Skeletal muscle satellite cell (primary cell): ENCODE measurements around the gene SUSD1.

Experiments
- H3K27me3 ChIP-seq: 2 replicates; pipeline ENCODE4 v1.7.0; 2013; ENCODE audit warnings: low read length; ENCODE audit not compliant: control insufficient read depth, insufficient read depth
- H3K36me3 ChIP-seq: 2 replicates; pipeline ENCODE4 v1.7.0; 2013; ENCODE audit warnings: mild to moderate bottlenecking, control low read depth, low read length; ENCODE audit not compliant: insufficient read depth
- H3K4me1 ChIP-seq: 2 replicates; pipeline ENCODE4 v1.7.0; 2013; ENCODE audit warnings: low read length; ENCODE audit not compliant: control insufficient read depth, insufficient read depth
- H3K4me2 ChIP-seq: 2 replicates; pipeline ENCODE4 v1.7.0; 2013; ENCODE audit warnings: mild to moderate bottlenecking, low read length
- H3K4me3 ChIP-seq: 2 replicates; pipeline ENCODE4 v1.7.0; 2013; ENCODE audit warnings: low read length
- H3K9ac ChIP-seq: 2 replicates; pipeline ENCODE4 v1.7.0; 2013; ENCODE audit warnings: mild to moderate bottlenecking, low read depth, low read length, moderate library complexity
- H3K9me3 ChIP-seq: replicated peaks from 2 replicates; pipeline ENCODE4 v1.7.0; 2013; ENCODE audit warnings: mild to moderate bottlenecking, control low read depth, low read length

Gene SUSD1

DNA sequence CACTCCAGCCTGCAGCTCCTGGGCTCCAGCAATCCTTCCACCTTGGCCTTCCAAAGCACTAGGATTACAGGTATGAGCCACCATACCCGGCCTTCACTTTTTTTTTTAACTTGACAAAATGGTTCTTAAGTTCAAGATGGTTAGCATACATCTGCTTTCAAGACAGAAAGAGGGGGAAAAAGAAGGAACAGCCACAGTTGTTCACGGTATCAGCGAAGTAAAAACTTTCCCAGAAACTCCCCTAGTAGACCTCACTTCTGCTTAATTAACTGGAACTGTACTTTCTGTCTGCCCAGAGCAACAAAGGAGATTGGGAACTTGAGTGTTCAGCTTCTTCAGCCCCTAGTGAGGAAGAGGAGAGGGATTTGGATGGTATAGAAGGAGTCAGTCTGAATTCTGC, 161.8 kb downstream of the SUSD1 start:
- Histone ChIP-seq H3K9me3 (no peaks in the 10 kb centered on the region), H3K9ac (peak overlapping the region; percentile 70), H3K36me3 (no peaks in the 10 kb centered on the region), H3K27me3 (no peaks in the 10 kb centered on the region), H3K4me1 (peaks cover 44% of the 10 kb centered on the region), H3K4me2 (no peak overlapping the region), H3K4me3 (no peak overlapping the region)

DNA sequence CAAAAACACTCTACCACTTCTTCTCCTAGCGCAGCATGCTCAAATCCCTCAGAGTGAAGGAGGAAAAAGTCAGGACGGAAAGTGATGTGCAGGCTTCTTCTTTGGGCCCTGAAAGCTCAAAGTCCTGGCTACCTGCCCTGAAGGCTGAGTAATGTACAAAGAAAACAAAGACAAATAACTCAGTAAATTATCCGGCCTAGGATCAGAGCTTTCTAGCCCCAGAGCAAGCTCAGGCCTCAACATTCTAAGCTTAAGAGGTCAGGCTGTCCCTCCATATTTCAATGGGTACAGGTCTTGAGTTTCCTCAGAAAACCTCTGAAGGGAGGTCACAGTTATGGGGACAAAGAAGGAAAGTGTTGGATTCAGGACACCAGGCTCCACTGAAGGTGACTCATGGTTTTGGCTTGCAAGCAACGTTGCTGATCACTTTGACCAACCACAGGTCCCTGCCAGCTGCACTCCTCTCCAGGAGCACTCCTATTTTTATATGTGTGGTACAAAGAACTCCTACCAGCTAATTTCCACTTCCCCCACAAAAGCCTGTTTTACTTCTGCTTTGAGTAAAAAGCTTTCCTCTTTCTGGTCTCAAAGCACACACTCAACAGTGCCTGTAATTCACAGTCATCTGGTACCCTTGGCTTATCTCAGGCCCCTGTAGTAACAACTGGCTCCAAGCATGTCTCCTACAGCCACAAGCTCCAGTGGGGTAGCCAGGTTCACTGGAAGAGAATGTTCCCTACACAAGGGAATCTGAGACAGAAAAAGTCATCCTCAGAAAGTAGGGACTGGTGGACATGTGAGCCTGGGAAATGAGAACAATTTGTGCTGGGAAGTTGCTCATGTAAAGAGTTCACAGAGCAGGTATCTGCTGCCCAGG, 162.8 kb downstream of the SUSD1 start:
- H3K4me2 ChIP-seq = peak overlapping the region; percentile 33
- no peaks in the 10 kb centered on the region for H3K27me3 ChIP-seq
- H3K9me3 ChIP-seq = no peaks in the 10 kb centered on the region
- H3K36me3 ChIP-seq = no peaks in the 10 kb centered on the region
- H3K4me1 ChIP-seq = peaks cover 44% of the 10 kb centered on the region
- peak overlapping the region; percentile 14 for H3K4me3 ChIP-seq
- peak overlapping the region; percentile 70 for H3K9ac ChIP-seq

DNA sequence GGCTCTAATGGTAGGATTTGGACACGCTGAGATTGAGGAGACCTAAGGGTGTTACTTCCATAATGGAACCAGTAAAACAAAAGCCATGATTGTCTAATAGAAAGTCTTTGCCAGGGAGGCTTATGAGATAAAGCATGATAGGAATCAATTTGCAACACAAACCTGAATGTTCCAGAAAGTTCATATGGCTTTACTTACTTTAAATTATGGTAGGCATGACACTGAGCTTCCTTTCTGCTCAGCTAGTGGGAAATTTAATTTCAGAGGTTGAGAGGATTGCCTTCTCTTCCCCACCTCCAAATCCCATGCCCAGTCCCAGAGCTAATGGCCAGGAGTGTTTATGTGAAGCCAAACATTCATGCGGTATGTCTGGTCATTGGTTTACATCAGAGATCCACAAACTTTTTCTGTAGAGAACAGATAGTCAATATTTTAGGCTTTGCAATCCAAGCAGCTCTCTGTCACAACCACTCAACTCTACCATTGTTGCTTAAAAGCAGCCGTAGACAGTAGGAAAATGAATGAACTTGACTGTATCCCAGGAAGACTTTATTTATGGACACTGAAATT, 164.0 kb downstream of the SUSD1 start:
- H3K27me3 ChIP-seq = no peaks in the 10 kb centered on the region
- H3K4me3 ChIP-seq = no peak overlapping the region
- peaks cover 49% of the 10 kb centered on the region for H3K4me1 ChIP-seq
- no peak overlapping the region for H3K4me2 ChIP-seq
- H3K9ac ChIP-seq = no peak overlapping the region
- no peaks in the 10 kb centered on the region for H3K36me3 ChIP-seq
- H3K9me3 ChIP-seq = no peaks in the 10 kb centered on the region

DNA sequence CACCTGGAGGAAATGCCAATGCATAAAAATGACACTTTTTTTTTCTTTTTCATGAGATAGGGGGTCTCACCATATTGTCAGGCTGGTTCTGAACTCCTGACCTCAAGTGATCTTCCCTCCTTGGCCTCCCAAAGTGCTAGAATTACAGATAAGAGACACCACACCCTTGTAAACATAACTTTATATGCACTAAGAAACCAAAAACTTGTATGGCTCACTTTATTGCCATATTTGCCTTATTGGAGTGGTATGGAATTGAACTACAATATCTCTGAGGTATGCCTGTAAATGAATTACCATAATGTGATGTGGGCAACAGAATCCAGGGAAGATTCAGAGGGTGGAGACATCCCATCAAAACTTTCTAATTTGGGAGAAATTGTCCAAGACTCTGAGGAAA, 164.6 kb downstream of the SUSD1 start:
- Histone ChIP-seq H3K9me3 (no peaks in the 10 kb centered on the region), H3K9ac (no peak overlapping the region), H3K4me2 (no peak overlapping the region), H3K36me3 (no peaks in the 10 kb centered on the region), H3K4me3 (no peak overlapping the region), H3K27me3 (no peaks in the 10 kb centered on the region), H3K4me1 (peaks cover 49% of the 10 kb centered on the region)

DNA sequence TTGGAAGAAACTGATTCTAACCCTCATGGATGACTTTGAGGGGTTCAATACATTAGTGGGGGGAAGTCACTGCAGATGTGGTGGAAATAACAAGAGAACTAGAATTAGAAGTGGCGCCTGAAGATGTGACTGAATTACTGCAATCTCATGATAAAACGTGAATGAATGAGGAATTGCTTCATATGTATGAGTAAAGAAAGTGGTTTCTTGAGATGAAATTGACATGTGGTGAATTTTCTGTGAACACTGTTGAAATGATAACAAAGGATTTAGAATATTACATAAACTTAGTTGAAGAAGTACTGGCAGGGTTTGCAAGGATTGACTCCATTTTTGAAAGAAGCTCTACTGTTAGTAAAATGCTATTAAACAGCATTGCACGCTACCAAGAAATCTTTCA, 165.4 kb downstream of the SUSD1 start:
- no peak overlapping the region for H3K9ac ChIP-seq
- H3K4me3 ChIP-seq = no peak overlapping the region
- H3K36me3 ChIP-seq = no peaks in the 10 kb centered on the region
- H3K27me3 ChIP-seq = no peaks in the 10 kb centered on the region
- H3K9me3 ChIP-seq = no peaks in the 10 kb centered on the region
- H3K4me2 ChIP-seq = no peak overlapping the region
- H3K4me1 ChIP-seq = peaks cover 49% of the 10 kb centered on the region

DNA sequence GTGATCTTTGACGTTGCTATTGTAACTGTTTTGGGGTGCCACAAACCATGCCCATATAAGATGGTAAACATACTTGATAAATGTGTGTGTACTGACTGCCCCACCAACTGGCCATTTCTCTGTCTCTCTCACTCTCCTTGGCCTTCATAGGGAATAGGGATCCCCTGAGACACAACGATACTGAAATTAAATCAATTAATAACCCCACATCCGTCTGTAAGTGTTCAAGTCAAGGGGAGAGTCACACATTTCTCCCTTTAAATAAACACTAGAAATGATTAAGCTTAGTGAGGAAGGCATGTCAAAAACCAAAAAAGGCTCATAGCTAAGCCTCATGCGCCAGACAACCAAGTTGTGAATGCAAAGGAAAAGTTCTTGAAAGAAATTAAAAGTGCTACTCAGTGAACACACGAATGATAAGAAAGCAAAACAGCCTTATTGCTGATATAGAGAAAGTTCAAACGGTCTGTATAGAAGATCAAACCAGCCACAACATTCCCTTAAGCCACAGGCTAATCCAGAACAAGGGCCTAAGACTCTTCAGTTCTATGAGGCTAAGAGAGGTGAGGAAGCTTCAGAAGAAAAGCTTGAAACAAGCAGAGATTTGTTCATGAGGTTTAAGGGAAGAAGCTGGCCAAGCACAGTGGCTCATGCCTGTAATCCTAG, 167.4 kb downstream of the SUSD1 start:
- H3K9me3 ChIP-seq = no peaks in the 10 kb centered on the region
- H3K36me3 ChIP-seq = no peaks in the 10 kb centered on the region
- no peak overlapping the region for H3K4me3 ChIP-seq
- no peak overlapping the region for H3K9ac ChIP-seq
- H3K4me2 ChIP-seq = no peak overlapping the region
- peaks cover 43% of the 10 kb centered on the region for H3K4me1 ChIP-seq
- no peaks in the 10 kb centered on the region for H3K27me3 ChIP-seq

DNA sequence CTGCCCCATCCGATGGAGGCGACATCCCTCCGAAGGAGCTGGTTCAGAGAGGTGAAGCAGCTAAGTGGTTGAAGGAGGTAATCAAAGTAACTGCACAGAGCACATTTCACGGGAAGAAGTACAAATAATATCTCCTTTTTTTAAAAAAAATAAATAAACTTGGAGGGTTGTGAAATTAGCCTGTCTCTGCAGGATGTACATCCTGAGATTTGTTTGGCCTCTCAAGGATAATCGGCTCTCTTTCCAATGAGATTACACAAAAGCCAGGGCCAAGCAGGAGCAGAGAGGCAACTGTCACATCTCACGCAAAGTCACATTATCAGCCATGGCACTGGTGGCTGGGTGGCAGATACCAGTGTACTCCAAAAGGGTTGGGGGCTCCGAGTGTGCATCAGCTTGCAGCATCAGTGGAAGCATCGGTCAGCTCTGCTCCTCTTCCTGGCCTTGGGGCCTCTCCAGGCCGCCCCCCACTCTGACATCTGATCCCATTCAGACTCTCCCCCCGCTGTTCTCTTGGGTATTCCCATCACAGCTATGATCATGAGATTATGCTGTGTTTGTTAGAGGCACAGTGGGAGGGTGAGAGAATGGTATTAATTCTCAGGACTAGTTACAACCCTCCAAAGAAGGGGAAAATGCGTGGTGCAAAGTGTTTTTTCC, 168.6 kb downstream of the SUSD1 start:
- no peak overlapping the region for H3K4me2 ChIP-seq
- no peaks in the 10 kb centered on the region for H3K9me3 ChIP-seq
- no peak overlapping the region for H3K4me3 ChIP-seq
- no peaks in the 10 kb centered on the region for H3K36me3 ChIP-seq
- H3K9ac ChIP-seq = no peak overlapping the region
- peaks cover 35% of the 10 kb centered on the region for H3K4me1 ChIP-seq
- no peaks in the 10 kb centered on the region for H3K27me3 ChIP-seq

DNA sequence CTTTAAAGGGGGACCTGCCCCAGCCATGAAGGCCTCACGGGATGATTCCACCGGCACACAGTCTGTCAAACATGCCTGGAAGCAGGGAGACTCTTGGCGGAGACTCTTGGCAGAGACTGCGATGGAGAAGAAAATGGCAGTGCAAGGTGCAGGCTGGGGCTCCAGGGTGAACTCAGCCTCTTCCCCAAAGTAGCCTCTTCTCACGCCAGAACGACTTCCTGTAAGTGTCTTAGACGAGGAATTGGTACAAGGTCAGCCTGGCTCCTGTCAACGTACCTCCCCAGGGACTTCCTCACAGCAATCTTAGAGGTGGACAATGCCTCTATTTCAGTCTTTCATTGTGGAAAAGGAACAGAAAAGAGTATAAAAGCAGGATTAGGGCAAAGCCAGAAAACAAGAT, 169.2 kb downstream of the SUSD1 start:
- peaks cover 30% of the 10 kb centered on the region for H3K4me1 ChIP-seq
- no peak overlapping the region for H3K9ac ChIP-seq

DNA sequence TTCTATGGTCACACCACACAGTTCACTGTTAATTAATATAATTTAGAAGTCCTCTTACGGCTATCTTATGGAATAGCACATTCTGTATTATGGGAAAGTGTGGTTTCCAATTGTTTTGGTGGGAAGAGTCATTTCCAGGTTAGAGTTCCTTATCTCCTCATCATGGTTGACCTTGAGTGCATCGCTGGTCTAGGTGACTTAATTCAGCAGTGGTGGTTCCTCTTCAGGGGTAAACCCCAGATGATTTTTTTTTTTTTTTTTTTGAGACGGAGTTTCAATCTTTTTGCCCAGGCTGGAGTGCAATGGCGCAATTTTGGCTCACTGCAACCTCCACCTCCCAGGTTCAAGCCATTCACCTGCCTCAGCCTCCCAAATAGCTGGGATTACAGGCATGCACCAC, 171.6 kb downstream of the SUSD1 start:
- Histone ChIP-seq H3K36me3 (no peaks in the 10 kb centered on the region), H3K9ac (no peak overlapping the region), H3K9me3 (no peaks in the 10 kb centered on the region), H3K4me3 (no peak overlapping the region), H3K4me2 (no peak overlapping the region), H3K27me3 (no peaks in the 10 kb centered on the region), H3K4me1 (peaks cover 17% of the 10 kb centered on the region)

More for the DNA sequence above, 169.2 kb downstream of the SUSD1 start:
- no peaks in the 10 kb centered on the region for H3K27me3 ChIP-seq
- H3K4me2 ChIP-seq = no peak overlapping the region
- H3K36me3 ChIP-seq = no peaks in the 10 kb centered on the region
- no peak overlapping the region for H3K4me3 ChIP-seq
- H3K9me3 ChIP-seq = no peaks in the 10 kb centered on the region

DNA sequence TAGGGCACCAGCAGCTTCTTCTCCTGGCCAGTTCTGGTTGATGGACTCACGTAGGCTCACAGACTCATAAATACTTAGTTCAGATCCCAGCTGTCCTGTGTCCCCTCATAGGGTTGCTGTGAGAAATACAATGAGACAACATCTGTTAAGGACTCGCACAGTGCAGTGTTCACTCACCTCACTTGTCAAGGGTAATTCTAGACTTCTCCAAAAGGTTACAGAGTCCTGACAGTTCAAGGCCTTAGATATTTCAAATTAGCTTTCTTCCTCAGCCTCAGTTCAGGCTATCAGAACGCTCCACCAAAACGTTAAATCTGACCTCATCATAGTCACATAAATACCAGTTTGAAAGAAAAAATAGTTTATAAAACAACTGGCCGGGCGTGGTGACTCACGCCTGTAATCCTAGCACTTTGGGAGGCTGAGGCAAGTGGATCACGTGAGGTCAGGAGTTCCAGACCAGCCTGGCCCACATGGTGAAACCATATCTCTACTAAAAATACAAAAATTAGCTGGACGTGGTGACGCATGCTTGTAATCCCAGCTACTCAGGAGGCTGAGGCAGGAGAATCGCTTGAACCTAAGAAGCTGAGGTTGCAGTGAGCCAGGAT, 172.1 kb downstream of the SUSD1 start:
- Histone ChIP-seq H3K4me3 (no peak overlapping the region), H3K36me3 (no peaks in the 10 kb centered on the region), H3K9ac (peak overlapping the region; percentile 66), H3K9me3 (no peaks in the 10 kb centered on the region), H3K27me3 (no peaks in the 10 kb centered on the region), H3K4me2 (peak overlapping the region; percentile 36), H3K4me1 (peaks cover 17% of the 10 kb centered on the region)
